ENCODE measurements around the gene HDAC5.
"Not testable (repeated sequence)": the region's sequence is repeated elsewhere in the genome, so short reads cannot be mapped to it uniquely, and the experiment has no call there.

The HDAC5 gene

DNA sequence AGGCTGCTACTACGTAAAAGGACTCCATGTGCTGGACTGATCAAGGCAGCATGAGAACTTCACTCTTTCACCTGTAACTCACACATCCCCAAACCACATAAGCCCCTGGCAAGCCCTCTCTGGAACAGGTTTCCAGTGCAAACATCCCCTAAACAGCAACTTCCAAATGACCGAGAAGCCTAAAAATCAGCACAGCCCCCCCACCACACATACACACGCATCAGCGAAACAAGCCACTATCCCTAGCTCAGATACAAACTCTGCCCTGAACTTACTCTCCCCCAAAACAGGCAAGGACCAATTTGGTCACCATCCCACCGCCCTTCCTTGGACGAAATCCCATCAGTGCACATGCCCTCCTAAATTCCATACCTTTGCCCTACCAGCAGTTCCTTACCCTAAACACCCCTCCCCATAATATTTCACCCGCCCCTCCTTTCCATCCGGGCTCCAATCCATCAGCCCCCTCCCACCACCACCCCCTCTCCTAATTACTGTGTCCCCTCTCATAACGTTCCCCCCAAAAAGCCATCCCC lies 57.7 kb downstream of the HDAC5 start:
- peaks cover 3% of the 10 kb centered on the region; the same call in 1 of the 2 replicates for H3K36me3 ChIP-seq (ENCODE audit: control insufficient read depth, insufficient read depth, low read length)
- WGBS (ENCODE audit: insufficient coverage, insufficient read length), result no CpG with 5 or more reads among the region's 9 CpGs
- H3K4me3 ChIP-seq (ENCODE audit: low read length), result peak overlapping the region; percentile 61
- H3K9me3 ChIP-seq (ENCODE audit: control insufficient read depth, insufficient read depth, low read length), result no peaks in the 10 kb centered on the region
- no peak overlapping the region for H3K27ac ChIP-seq (ENCODE audit: low read length)
- DNase-seq (ENCODE audit: low read depth, low spot score), result no peak
- no peaks in the 10 kb centered on the region for H3K27me3 ChIP-seq (ENCODE audit: control insufficient read depth, insufficient read depth, low read length)
- H3K4me1 ChIP-seq (ENCODE audit: control insufficient read depth, insufficient read depth, low read length), result no peaks in the 10 kb centered on the region

DNA sequence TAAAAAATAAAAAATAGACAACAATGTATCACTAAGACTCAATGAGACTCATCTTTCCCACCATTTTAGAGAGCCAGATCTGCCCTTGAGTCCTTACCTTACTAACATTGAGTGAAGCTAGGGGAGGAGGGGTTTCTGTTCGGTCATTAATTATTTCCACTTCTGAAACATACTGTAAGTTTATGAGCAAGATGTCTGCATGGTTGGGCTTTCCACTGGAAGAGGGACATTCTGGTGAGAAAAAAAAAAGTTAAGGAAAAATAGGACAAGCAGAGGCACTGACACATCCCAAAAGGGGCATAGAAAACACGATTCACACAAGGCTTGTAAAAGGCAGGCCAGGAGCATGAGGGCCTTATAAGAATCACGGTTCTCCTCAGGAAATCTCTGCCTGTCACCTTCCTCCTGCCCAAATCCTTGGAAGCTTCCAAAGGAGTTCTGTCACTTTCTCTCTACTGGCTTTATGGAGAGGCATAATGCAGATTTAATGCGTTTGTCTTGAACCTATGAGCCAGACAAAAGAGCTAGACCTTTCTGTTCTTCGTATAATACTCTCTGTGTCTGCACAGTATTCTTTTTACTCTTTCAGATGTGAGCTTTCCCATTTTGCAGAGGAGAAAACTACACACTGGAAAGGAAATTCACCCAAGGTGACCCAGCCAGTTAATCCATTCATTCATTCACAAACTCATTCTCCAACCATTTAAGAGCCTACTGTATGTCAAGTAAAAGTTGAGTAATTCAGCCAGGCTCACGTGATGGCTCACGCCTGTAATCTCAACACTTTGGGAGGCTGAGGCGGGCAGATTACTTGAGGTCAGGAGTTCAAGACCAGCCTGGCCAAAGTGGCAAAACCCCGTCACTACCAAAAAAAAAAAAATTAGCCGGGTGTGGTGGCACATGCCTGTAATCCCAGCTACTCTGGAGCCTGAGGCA lies 59.5 kb downstream of the HDAC5 start:
- Histone ChIP-seq H3K4me1 (ENCODE audit: control insufficient read depth, insufficient read depth, low read length) (no peaks in the 10 kb centered on the region), H3K36me3 (ENCODE audit: control insufficient read depth, insufficient read depth, low read length) (peaks cover 4% of the 10 kb centered on the region; the same call in 1 of the 2 replicates), H3K9me3 (ENCODE audit: control insufficient read depth, insufficient read depth, low read length) (no peaks in the 10 kb centered on the region), H3K27ac (ENCODE audit: low read length) (no peak overlapping the region), H3K4me3 (ENCODE audit: low read length) (no peak overlapping the region), H3K27me3 (ENCODE audit: control insufficient read depth, insufficient read depth, low read length) (no peaks in the 10 kb centered on the region)
- DNase-seq (ENCODE audit: low read depth, low spot score), result no peak
- WGBS (ENCODE audit: insufficient coverage, insufficient read length), result no CpG with 5 or more reads among the region's 10 CpGs

DNA sequence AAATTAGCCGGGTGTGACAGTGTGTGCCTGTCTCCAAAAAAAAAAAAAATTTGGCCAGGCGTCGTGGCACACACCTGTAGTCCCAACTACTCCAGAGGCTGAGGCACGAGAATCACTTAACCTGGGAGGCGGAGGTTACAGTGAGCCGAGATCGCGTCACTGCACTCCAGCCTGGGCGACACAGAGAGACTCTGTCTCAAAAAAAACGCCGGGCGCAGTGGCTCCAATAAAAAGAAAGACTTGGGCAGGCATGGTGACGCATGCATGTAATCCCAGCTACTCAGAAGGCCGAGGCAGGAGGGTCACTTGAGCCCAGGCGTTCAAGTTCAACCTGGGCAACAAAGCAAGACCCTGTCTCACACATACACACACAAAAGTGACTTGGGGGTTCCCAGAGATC lies 60.6 kb downstream of the HDAC5 start:
- Histone ChIP-seq H3K36me3 (ENCODE audit: control insufficient read depth, insufficient read depth, low read length) (peaks cover 5% of the 10 kb centered on the region; the same call in 1 of the 2 replicates), H3K27me3 (ENCODE audit: control insufficient read depth, insufficient read depth, low read length) (no peaks in the 10 kb centered on the region), H3K27ac (ENCODE audit: low read length) (no peak overlapping the region), H3K4me1 (ENCODE audit: control insufficient read depth, insufficient read depth, low read length) (no peaks in the 10 kb centered on the region), H3K9me3 (ENCODE audit: control insufficient read depth, insufficient read depth, low read length) (no peaks in the 10 kb centered on the region), H3K4me3 (ENCODE audit: low read length) (no peak overlapping the region)
- no CpG with 5 or more reads among the region's 15 CpGs for WGBS (ENCODE audit: insufficient coverage, insufficient read length)
- DNase-seq (ENCODE audit: low read depth, low spot score), result no peak

- no peak for DNase-seq (ENCODE audit: low read depth, low spot score)
- no peak overlapping the region for H3K27ac ChIP-seq (ENCODE audit: low read length)
- no peaks in the 10 kb centered on the region for H3K9me3 ChIP-seq (ENCODE audit: control insufficient read depth, insufficient read depth, low read length)
- no peaks in the 10 kb centered on the region for H3K27me3 ChIP-seq (ENCODE audit: control insufficient read depth, insufficient read depth, low read length)
- WGBS (ENCODE audit: insufficient coverage, insufficient read length), result no CpG with 5 or more reads among the region's 1 CpG
- no peak overlapping the region for H3K4me3 ChIP-seq (ENCODE audit: low read length)
- no peaks in the 10 kb centered on the region for H3K4me1 ChIP-seq (ENCODE audit: control insufficient read depth, insufficient read depth, low read length)
- peaks cover 5% of the 10 kb centered on the region; the same call in 1 of the 2 replicates for H3K36me3 ChIP-seq (ENCODE audit: control insufficient read depth, insufficient read depth, low read length)
Measured at GRCh38 chr17:44061446-44061845, 62.0 kb downstream of the HDAC5 start.

DNA sequence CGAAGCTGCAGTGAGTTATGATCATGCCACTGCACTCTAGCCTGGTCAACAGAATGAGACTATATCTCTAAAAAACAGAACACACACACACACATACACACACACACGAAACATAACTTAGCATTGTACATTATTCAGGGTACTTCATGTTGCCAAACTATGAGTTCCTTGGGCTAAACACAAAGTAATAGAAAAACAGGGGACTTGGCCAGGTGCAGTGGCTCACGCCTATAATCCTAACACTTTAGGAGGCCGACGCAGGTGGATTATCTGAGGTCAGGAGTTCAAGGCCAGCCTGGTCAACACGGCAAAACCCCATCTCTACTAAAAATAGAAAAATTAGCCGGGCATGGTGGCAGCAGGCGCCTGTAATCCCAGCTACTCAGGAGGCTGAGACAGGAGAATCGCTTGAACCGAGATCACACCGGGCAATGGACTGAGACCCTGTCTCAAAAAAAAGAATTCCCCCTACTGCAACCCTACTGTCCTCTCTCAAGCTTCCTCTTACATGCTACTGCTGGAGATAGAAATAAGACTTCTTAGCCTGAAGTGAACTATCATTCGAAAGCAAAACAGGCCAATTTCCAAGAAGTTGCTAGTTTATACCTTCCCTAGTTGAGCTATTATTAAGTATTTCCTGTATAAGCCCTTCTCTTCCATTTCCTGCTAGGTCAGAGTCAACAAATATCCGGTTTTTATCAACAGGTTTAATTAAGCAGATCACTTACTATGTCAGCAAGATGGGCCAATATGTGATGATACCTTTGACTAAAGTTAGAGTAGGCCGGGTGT lies 64.1 kb downstream of the HDAC5 start:
- Histone ChIP-seq H3K36me3 (ENCODE audit: control insufficient read depth, insufficient read depth, low read length) (peaks cover 7% of the 10 kb centered on the region; the same call in 1 of the 2 replicates), H3K4me3 (ENCODE audit: low read length) (no peak overlapping the region), H3K4me1 (ENCODE audit: control insufficient read depth, insufficient read depth, low read length) (no peaks in the 10 kb centered on the region), H3K9me3 (ENCODE audit: control insufficient read depth, insufficient read depth, low read length) (no peaks in the 10 kb centered on the region), H3K27ac (ENCODE audit: low read length) (no peak overlapping the region), H3K27me3 (ENCODE audit: control insufficient read depth, insufficient read depth, low read length) (no peaks in the 10 kb centered on the region)
- whole genome bisulfite sequencing (ENCODE audit: insufficient coverage, insufficient read length), result no CpG with 5 or more reads among the region's 14 CpGs
- no peak for DNase-seq (ENCODE audit: low read depth, low spot score)

- Histone ChIP-seq H3K4me1 (ENCODE audit: control insufficient read depth, insufficient read depth, low read length) (no peaks in the 10 kb centered on the region), H3K27me3 (ENCODE audit: control insufficient read depth, insufficient read depth, low read length) (no peaks in the 10 kb centered on the region), H3K4me3 (ENCODE audit: low read length) (no peak overlapping the region), H3K9me3 (ENCODE audit: control insufficient read depth, insufficient read depth, low read length) (no peaks in the 10 kb centered on the region), H3K36me3 (ENCODE audit: control insufficient read depth, insufficient read depth, low read length) (peaks cover 26% of the 10 kb centered on the region; the same call in 1 of the 2 replicates), H3K27ac (ENCODE audit: low read length) (no peak overlapping the region)
- no peak for DNase-seq (ENCODE audit: low read depth, low spot score)
- WGBS (ENCODE audit: insufficient coverage, insufficient read length), result no CpG with 5 or more reads among the region's 3 CpGs
Measured at GRCh38 chr17:44053125-44053872, 70.1 kb downstream of the HDAC5 start.

- no peak for DNase-seq (ENCODE audit: low read depth, low spot score)
- H3K36me3 ChIP-seq (ENCODE audit: control insufficient read depth, insufficient read depth, low read length), result peaks cover 26% of the 10 kb centered on the region; the same call in 1 of the 2 replicates
- H3K4me3 ChIP-seq (ENCODE audit: low read length), result no peak overlapping the region
- no CpG with 5 or more reads among the region's 9 CpGs for WGBS (ENCODE audit: insufficient coverage, insufficient read length)
- H3K4me1 ChIP-seq (ENCODE audit: control insufficient read depth, insufficient read depth, low read length), result no peaks in the 10 kb centered on the region
- H3K27me3 ChIP-seq (ENCODE audit: control insufficient read depth, insufficient read depth, low read length), result no peaks in the 10 kb centered on the region
- H3K9me3 ChIP-seq (ENCODE audit: control insufficient read depth, insufficient read depth, low read length), result no peaks in the 10 kb centered on the region
- no peak overlapping the region for H3K27ac ChIP-seq (ENCODE audit: low read length)
Measured at GRCh38 chr17:44049294-44050060, 74.0 kb downstream of the HDAC5 start.

DNA sequence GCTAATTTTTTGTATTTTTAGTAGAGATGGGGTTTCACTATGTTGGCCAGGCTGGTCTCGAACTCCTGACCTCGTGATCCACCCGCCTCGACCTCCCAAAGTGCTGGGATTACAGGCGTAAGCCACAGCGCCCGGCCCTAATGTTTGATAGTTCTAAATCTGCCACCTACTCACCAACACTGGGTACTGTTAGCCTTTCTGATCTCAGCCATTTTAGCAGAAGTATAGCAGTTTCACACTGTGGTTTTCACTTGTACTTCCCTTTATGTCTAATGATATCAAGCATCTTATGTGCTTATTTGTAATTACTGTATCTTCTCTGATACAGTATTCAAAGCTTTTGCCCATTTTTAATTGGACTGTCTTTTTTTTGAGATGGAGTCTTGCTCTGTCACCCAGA lies 76.5 kb downstream of the HDAC5 start:
- peaks cover 11% of the 10 kb centered on the region; the same call in 1 of the 2 replicates for H3K36me3 ChIP-seq (ENCODE audit: control insufficient read depth, insufficient read depth, low read length)
- no CpG with 5 or more reads among the region's 7 CpGs for WGBS (ENCODE audit: insufficient coverage, insufficient read length)

DNA sequence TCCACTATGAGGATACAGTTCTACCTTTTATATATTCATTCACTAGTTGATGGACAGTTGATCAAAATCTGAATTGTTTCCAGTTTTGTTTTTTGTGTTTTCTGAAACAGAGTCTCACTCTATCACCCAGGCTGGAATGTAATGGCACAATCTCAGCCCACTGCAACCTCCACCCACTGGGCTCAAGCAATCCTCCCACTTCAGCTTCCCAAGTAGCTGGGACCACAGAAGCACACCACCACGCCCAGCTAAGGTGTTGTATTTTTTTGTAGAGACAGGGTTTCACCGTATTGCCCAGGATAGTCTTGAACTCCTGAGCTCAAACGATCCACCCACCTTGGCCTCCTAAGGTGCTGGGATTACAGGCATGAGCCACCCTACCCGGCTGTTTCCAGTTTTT lies 78.0 kb downstream of the HDAC5 start:
- Histone ChIP-seq H3K27ac (ENCODE audit: low read length) (no peak overlapping the region), H3K9me3 (ENCODE audit: control insufficient read depth, insufficient read depth, low read length) (no peaks in the 10 kb centered on the region), H3K4me3 (ENCODE audit: low read length) (no peak overlapping the region), H3K36me3 (ENCODE audit: control insufficient read depth, insufficient read depth, low read length) (peaks cover 7% of the 10 kb centered on the region; the same call in 1 of the 2 replicates), H3K27me3 (ENCODE audit: control insufficient read depth, insufficient read depth, low read length) (no peaks in the 10 kb centered on the region), H3K4me1 (ENCODE audit: control insufficient read depth, insufficient read depth, low read length) (no peaks in the 10 kb centered on the region)
- no CpG with 5 or more reads among the region's 4 CpGs for whole genome bisulfite sequencing (ENCODE audit: insufficient coverage, insufficient read length)
- no peak for DNase-seq (ENCODE audit: low read depth, low spot score)

More for the DNA sequence above, 76.5 kb downstream of the HDAC5 start:
- not testable (repeated sequence) for H3K9me3 ChIP-seq (ENCODE audit: control insufficient read depth, insufficient read depth, low read length); H3K4me3 ChIP-seq (ENCODE audit: low read length); DNase-seq (ENCODE audit: low read depth, low spot score); H3K27ac ChIP-seq (ENCODE audit: low read length); H3K4me1 ChIP-seq (ENCODE audit: control insufficient read depth, insufficient read depth, low read length); H3K27me3 ChIP-seq (ENCODE audit: control insufficient read depth, insufficient read depth, low read length)

Measured in iPS DF 6.9 (cell line).